Cardiac fibroblast (primary cell): ENCODE results near the gene C10orf105.

Experiments used
- DNase-seq, 2 donors: peaks; one replicate each; pipeline versions ENCODE4 v3.0.0 to v3.0.0-alpha.2; 2010; ENCODE audit warnings: low read depth in 2 of 2
- H3K4me3 ChIP-seq, 2 donors: replicated peaks in 1 of 2; 1 replicate in 1 of 2; 2 replicates in 1 of 2; pipeline ENCODE4 v1.5.1; 2011; ENCODE audit warnings: low read depth in 2 of 2, low read length in 2 of 2, mild to moderate bottlenecking in 2 of 2, moderate library complexity in 1 of 2
- TF ChIP-seq, protein P1 (sequence below): IDR thresholded peaks from one replicate; pipeline ENCODE4 v1.5.1; 2011; ENCODE audit warnings: low read depth, mild to moderate bottlenecking, low read length, inconsistent platforms

The C10orf105 gene

GRCh38 chr10:71711052-71711623 lies 8.4 kb downstream of the C10orf105 start:
- no peak for DNase-seq
- TF ChIP-seq, protein P1, sequence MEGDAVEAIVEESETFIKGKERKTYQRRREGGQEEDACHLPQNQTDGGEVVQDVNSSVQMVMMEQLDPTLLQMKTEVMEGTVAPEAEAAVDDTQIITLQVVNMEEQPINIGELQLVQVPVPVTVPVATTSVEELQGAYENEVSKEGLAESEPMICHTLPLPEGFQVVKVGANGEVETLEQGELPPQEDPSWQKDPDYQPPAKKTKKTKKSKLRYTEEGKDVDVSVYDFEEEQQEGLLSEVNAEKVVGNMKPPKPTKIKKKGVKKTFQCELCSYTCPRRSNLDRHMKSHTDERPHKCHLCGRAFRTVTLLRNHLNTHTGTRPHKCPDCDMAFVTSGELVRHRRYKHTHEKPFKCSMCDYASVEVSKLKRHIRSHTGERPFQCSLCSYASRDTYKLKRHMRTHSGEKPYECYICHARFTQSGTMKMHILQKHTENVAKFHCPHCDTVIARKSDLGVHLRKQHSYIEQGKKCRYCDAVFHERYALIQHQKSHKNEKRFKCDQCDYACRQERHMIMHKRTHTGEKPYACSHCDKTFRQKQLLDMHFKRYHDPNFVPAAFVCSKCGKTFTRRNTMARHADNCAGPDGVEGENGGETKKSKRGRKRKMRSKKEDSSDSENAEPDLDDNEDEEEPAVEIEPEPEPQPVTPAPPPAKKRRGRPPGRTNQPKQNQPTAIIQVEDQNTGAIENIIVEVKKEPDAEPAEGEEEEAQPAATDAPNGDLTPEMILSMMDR: no peak
- no peak overlapping the region for H3K4me3 ChIP-seq

- no peak for DNase-seq
- TF ChIP-seq, protein P1: no peak
- H3K4me3 ChIP-seq: no peak overlapping the region
Observed at GRCh38 chr10:71710519-71710918, 9.1 kb downstream of the C10orf105 start.

- TF ChIP-seq, protein P1: no peak
- no peak overlapping the region for H3K4me3 ChIP-seq
- no peak for DNase-seq
Observed at GRCh38 chr10:71708897-71709882, 10.4 kb downstream of the C10orf105 start.

DNA sequence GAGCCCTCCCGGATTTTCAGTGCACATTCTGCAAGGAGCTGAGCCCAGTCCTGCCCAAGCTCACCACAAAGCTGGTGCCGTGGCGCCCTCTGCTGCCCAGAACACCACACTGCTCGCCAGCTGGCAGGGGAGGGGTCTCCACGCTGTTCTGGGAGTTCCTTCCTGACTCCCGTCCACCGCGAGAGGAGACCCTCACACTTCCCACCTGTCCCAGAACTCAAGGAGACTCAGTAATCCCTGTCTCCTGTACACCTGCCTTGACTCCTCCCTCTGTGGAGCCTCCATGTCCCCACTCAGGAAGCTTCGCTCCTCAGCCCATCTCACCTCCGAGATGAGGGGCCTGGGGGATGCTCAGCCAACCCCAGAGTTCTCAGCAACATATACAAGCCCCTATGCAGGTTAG lies 11.3 kb downstream of the C10orf105 start:
- H3K4me3 ChIP-seq: no peak overlapping the region

GRCh38 chr10:71707240-71707789 lies 12.3 kb downstream of the C10orf105 start:
- no peak for DNase-seq
- TF ChIP-seq, protein P1: no peak
- H3K4me3 ChIP-seq: no peak overlapping the region

More for the DNA sequence above, 11.3 kb downstream of the C10orf105 start:
- TF ChIP-seq, protein P1: peak; percentile 89
- DNase-seq: peak; percentile 43 to 48

- TF ChIP-seq, protein P1: no peak
- DNase-seq: no peak
- H3K4me3 ChIP-seq: no peak overlapping the region
Observed at GRCh38 chr10:71706216-71707121, 13.1 kb downstream of the C10orf105 start.
